Motor neuron (in vitro differentiated cells): ENCODE data around the gene UTP14C. TPM values are rescaled to one million over a fixed set of nuclear protein-coding genes. Genes with fewer than 3 reads are reported as not detected.

ENCODE experiments used
- ATAC-seq, 8 experiments: fragments of 200-7000 bp; cut with Tn5 transposase; replicated peaks in 6 of 8; 2 replicates each; pipeline ENCODE4 v1.8.0; 2021; ENCODE audit warnings: mild to moderate bottlenecking in 8 of 8, moderate library complexity in 8 of 8
- H3K27ac ChIP-seq, 2 donors: fragments of 250-450 bp; sonication (Bioruptor Pico); 2 replicates each; pipeline ENCODE4 v1.9.0; 2021; ENCODE audit warnings: antibody characterized with exemption in 2 of 2, mild to moderate bottlenecking in 2 of 2, moderate library complexity in 1 of 2
- H3K4me1 ChIP-seq, 2 donors: fragments of 250-450 bp; sonication (Bioruptor Pico); replicated peaks in 1 of 2; 2 replicates each; pipeline ENCODE4 v1.6.1; 2021; ENCODE audit warnings: antibody characterized with exemption in 2 of 2, mild to moderate bottlenecking in 2 of 2, moderate library complexity in 1 of 2
- H3K4me3 ChIP-seq, 5 donors: fragments of 250-450 bp; sonication (Bioruptor Pico); 2 replicates each; pipeline ENCODE4 v1.9.0; 2021; ENCODE audit warnings: antibody characterized with exemption in 5 of 5, mild to moderate bottlenecking in 5 of 5, moderate library complexity in 4 of 5
- WGBS, 10 experiments: fragments of 450-650 bp; shearing (Covaris generic); methylation state at CpG; one replicate each; pipeline ENCODE4 v1.0.0; 2022; 5-methylcytosine and 5-hydroxymethylcytosine counted together
- in situ Hi-C, 9 experiments: fragments of 400-800 bp; cut with MboI; loops; one replicate each; pipeline ENCODE4 v1.15.0; 2021; ENCODE audit warnings: low sequenced_read_pairs in 9 of 9, low pct_unique_long_range_greater_than_20kb in 2 of 9; ENCODE audit not compliant: unreplicated experiment in 9 of 9
- total RNA-seq, 8 experiments: library from RNA; unstranded; fragments of 300-600 nt; gene quantifications; 2 replicates each; pipeline versions ENCODE4 v1.2.3 to v1.2.4, GENCODE V29; 2022

The UTP14C gene
- total RNA-seq, 8 experiments from 2014 or later: 14.2 to 23.5 (median 16.0) TPM

GRCh38 chr13:52070929-52071523 lies 46.5 kb downstream of the UTP14C start:
- ATAC-seq: peak in 3 of 8 experiments; percentile 55 to 77 (median 55)
- WGBS, 10 experiments: 33 to 100% (median 100%) methylated on average over 1 of the region's 1 CpG; no CpG with 5 or more reads in 6 of the 10 experiments

More at GRCh38 chr13:52070929-52071523, 46.5 kb downstream of the UTP14C start:
- Histone ChIP-seq H3K4me3 (no peak overlapping the region), H3K27ac (no peak overlapping the region), H3K4me1 (no peaks in the 10 kb centered on the region)
- in situ Hi-C loops: no loop called here

Other genes with a start within 250 kb of the UTP14C start
- 1 to 10 TPM; 3.5 to 8.9 (median 5.2) TPM for gene DHRS12, start 220.5 kb upstream of the UTP14C start, total RNA-seq
- under 1 TPM in 7 of 8 experiments, not detected in 1; 0.18 to 0.63 (median 0.29) TPM for gene TMEM272, start 179.5 kb upstream of the UTP14C start, total RNA-seq
- gene CCDC70, start 162.7 kb upstream of the UTP14C start, total RNA-seq: under 1 TPM in 4 of 8 experiments, not detected in 4; 0.17 to 0.90 (median 0.28) TPM
- 1 to 10 TPM in 7 of 8 experiments, under 1 TPM in 1; 0.97 to 7.3 (median 5.6) TPM for gene ATP7B, start 13.2 kb upstream of the UTP14C start, total RNA-seq
- gene ALG11, start 12.3 kb upstream of the UTP14C start, total RNA-seq: 10 to 100 TPM; 15.7 to 31.7 (median 21.4) TPM
- 1 to 10 TPM in 7 of 8 experiments, under 1 TPM in 1; 0.99 to 8.2 (median 1.4) TPM for gene NEK5, start 104.4 kb downstream of the UTP14C start, total RNA-seq
- 10 to 100 TPM in 6 of 8 experiments, 1 to 10 TPM in 2; 7.5 to 26.4 (median 21.5) TPM for gene NEK3, start 134.9 kb downstream of the UTP14C start, total RNA-seq